ENCODE measurements around the gene OPA3.

- TF ChIP-seq CTCF (IDR thresholded peaks at IDR 0.05) (no peak), POLR2A (IDR thresholded peaks at IDR 0.05) (no peak)
Measured at GRCh38 chr19:45509692-45510015, 74.9 kb downstream of the OPA3 start.

All from tibial nerve (tissue), 3 donors.